ENCODE results near the gene MYL6. TPM values are rescaled to one million over a fixed set of nuclear protein-coding genes. Genes with fewer than 3 reads are reported as not detected.
A peak's percentile ranks its signal among the peaks of the same experiment; 100 is the strongest.

Gene MYL6
- total RNA-seq (2021): 1,181 and 1,197 TPM in 2 replicates
- long read RNA-seq, transcript MYL6-218 (7 exons, 901 nt): minor isoform, 7 of 572 reads
- long read RNA-seq, transcript MYL6-207 (6 exons, 655 nt): major isoform, 401 of 572 reads
- long read RNA-seq, transcript MYL6-219 (5 exons, 1,438 nt): minor isoform, 30 of 572 reads
- long read RNA-seq, transcript MYL6-211 (5 exons, 528 nt): minor isoform, 26 of 572 reads
- long read RNA-seq, partial matches to known transcripts: 42 of 572 reads
- long read RNA-seq, other reads (novel, unspliced or antisense): 61 of 572 reads

DNA sequence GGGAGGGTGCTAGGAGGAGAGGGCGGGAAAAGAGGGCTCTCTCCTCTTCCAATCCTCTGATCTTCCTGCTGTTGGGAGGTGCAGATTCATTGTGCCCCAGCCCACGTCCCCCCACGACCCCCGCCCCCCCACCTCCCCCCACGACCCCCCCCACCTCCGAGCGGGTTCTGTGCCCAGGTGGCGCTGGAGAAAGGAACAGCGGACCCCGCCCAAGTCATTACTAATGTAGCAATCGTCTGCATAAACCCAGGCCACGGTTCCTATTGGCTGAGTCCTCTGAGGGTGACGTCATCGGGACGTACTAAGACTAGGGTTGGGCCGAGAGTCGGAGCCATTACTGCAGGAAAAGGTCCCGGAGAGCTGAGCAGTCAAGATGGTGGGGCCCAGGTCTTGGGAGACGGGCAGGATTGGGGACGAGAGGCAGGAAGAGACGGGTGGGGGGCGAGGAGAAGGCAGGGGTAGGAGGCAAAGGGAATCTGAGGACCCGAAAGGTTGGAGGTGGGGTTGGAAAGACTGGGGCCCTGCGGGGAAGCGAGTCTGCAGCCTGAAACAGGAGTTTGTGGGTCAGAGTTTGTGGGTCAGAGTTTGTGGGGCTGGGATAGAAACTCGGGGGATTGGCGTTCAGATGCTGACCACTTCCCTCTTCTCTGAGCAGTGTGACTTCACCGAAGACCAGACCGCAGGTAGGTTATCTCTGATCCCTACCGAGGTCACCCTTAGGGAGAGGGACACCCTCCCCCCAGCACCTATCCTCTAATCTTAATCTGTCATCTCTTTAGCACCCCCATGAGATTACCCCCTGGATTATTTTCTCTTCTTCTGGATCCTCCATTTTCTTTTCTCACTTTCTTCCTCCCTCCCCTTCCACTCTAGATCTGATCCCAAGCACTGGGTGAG lies at the start of gene MYL6:
Gene MYL6, plus strand, starts transcription at position 331 of the 897 bp plus-strand sequence. Its CDS starts 43 bp downstream, at position 374.
- Histone ChIP-seq H3K9ac (ENCODE audit: extremely low read depth, insufficient read length, low read length) (peak within 1 kb of the TSS; percentile 98), H4K8ac (replicated peaks; ENCODE audit: insufficient read length, low read depth, low read length) (no peak within 1 kb of the TSS), H4K20me1 (ENCODE audit: control insufficient read depth, insufficient read depth, insufficient read length) (no peaks in the 10 kb centered on the region), H3K9me3 (ENCODE audit: control insufficient read depth, low read depth, low read length) (no peaks in the 10 kb centered on the region), H2BK5ac (ENCODE audit: insufficient read length, low read length) (peak within 1 kb of the TSS; percentile 75), H3K4me2 (ENCODE audit: insufficient read depth, insufficient read length, low read length) (peak within 1 kb of the TSS; percentile 80), H3K79me2 (ENCODE audit: insufficient read depth, low read length) (peaks cover 3% of the 10 kb centered on the region; the same call in 1 of the 2 replicates), H4K91ac (ENCODE audit: insufficient read length, low read depth, low read length) (no peak within 1 kb of the TSS), H3K4ac (ENCODE audit: low read depth, low read length) (peak within 1 kb of the TSS; percentile 2; the same call in 1 of the 2 replicates), H2BK15ac (ENCODE audit: low read depth, low read length) (no peak within 1 kb of the TSS), H2BK120ac (ENCODE audit: low read depth, low read length, poor library complexity, severe bottlenecking) (peak within 1 kb of the TSS; percentile 64), H3T11ph (ENCODE audit: low read length) (no peak within 1 kb of the TSS), H3K18ac (ENCODE audit: insufficient read length, low read depth, low read length) (peak within 1 kb of the TSS; percentile 92), H3K23ac (ENCODE audit: insufficient read length, low read depth, low read length) (no peak within 1 kb of the TSS), H3K27ac (ENCODE audit: insufficient read length, low read depth, low read length) (peak within 1 kb of the TSS; percentile 80), H3K27me3 (ENCODE audit: insufficient read depth, low read length) (no peaks in the 10 kb centered on the region), H3K4me1 (ENCODE audit: insufficient read depth, low read length) (peaks cover 7% of the 10 kb centered on the region; the same call in 1 of the 2 replicates), H2AFZ (ENCODE audit: low read length) (no peak within 1 kb of the TSS), H3K56ac (ENCODE audit: insufficient read length, low read depth, low read length) (no peak within 1 kb of the TSS), H2BK20ac (ENCODE audit: low read depth, low read length, poor library complexity, severe bottlenecking) (no peak within 1 kb of the TSS), H2AK5ac (ENCODE audit: insufficient read length, low read length) (no peak within 1 kb of the TSS), H3K23me2 (ENCODE audit: insufficient read length, low read depth, low read length, poor library complexity, severe bottlenecking) (peaks cover 15% of the 10 kb centered on the region), H4K5ac (ENCODE audit: insufficient read length, low read depth, low read length) (peak within 1 kb of the TSS; percentile 68), H2BK12ac (ENCODE audit: insufficient read length, low read depth, low read length) (no peak within 1 kb of the TSS), H3K14ac (ENCODE audit: insufficient read depth, low read length) (peak within 1 kb of the TSS; percentile 92), H3K79me1 (ENCODE audit: insufficient read depth, low read depth, low read length, poor library complexity, severe bottlenecking) (peaks cover 2% of the 10 kb centered on the region)
- peak; percentile 98 for DNase-seq
- TF ChIP-seq, protein P1, sequence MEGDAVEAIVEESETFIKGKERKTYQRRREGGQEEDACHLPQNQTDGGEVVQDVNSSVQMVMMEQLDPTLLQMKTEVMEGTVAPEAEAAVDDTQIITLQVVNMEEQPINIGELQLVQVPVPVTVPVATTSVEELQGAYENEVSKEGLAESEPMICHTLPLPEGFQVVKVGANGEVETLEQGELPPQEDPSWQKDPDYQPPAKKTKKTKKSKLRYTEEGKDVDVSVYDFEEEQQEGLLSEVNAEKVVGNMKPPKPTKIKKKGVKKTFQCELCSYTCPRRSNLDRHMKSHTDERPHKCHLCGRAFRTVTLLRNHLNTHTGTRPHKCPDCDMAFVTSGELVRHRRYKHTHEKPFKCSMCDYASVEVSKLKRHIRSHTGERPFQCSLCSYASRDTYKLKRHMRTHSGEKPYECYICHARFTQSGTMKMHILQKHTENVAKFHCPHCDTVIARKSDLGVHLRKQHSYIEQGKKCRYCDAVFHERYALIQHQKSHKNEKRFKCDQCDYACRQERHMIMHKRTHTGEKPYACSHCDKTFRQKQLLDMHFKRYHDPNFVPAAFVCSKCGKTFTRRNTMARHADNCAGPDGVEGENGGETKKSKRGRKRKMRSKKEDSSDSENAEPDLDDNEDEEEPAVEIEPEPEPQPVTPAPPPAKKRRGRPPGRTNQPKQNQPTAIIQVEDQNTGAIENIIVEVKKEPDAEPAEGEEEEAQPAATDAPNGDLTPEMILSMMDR (conservative IDR thresholded peaks at IDR 0.05): no peak
- peaks cover 54 to 70% of the 10 kb centered on the region in 2 experiments for H3K4me1 Mint-ChIP-seq
- peak within 1 kb of the TSS; percentile 96 to 99 (median 98) for H3K27ac Mint-ChIP-seq
- peak within 1 kb of the TSS; percentile 93 to 96 for H3K4me3 Mint-ChIP-seq
- peaks cover 57 to 69% (median 63%) of the 10 kb centered on the region in 3 experiments for H3K36me3 Mint-ChIP-seq (ENCODE audit: insufficient read depth in 1 of 3, low read depth in 3 of 3)
- peaks cover 0 to 4% of the 10 kb centered on the region in 2 experiments; a peak in 3 of 5 replicates for H3K9me3 Mint-ChIP-seq
- WGBS (ENCODE audit: extremely low coverage, insufficient read length, low lambda C conversion rate): no CpG with 5 or more reads among the region's 30 CpGs
- peaks cover 6% of the 10 kb centered on the region; the same call in 1 of the 2 replicates for H3K27me3 Mint-ChIP-seq (ENCODE audit: low read depth)
